ENCODE data around the gene EHD4.

- TF ChIP-seq POLR2AphosphoS5 (IDR thresholded peaks at IDR 0.05; ENCODE audit: low read depth, low read length) (no peak), POLR2A (IDR thresholded peaks at IDR 0.05; ENCODE audit: low read depth, low read length) (no peak)
Measured at GRCh38 chr15:41919954-41920538, 52.3 kb downstream of the EHD4 start.

All from GM12892 (cell line).